ENCODE measurements around the gene PRSS2.

DNA sequence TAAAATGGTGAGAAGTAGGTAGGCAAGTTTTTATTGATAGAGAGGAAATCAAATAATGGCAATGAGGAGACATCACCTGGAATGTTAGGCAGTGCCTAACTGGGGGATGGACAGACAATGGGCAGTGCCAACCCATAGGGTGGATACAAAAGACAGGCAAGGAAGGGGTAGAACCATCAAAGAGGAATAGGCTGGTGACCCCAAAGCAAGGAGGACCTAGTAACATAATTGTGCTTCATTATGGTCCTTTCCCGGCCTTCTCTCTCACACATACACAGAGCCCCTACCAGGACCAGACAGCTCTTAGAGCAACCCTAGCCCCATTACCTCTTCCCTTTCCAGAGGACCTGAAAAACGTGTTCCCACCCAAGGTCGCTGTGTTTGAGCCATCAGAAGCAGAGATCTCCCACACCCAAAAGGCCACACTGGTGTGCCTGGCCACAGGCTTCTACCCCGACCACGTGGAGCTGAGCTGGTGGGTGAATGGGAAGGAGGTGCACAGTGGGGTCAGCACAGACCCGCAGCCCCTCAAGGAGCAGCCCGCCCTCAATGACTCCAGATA is 30.0 kb downstream of the PRSS2 start:
- TF ChIP-seq POLR2A (IDR thresholded peaks at IDR 0.05): no peak
- TF ChIP-seq, protein P1, sequence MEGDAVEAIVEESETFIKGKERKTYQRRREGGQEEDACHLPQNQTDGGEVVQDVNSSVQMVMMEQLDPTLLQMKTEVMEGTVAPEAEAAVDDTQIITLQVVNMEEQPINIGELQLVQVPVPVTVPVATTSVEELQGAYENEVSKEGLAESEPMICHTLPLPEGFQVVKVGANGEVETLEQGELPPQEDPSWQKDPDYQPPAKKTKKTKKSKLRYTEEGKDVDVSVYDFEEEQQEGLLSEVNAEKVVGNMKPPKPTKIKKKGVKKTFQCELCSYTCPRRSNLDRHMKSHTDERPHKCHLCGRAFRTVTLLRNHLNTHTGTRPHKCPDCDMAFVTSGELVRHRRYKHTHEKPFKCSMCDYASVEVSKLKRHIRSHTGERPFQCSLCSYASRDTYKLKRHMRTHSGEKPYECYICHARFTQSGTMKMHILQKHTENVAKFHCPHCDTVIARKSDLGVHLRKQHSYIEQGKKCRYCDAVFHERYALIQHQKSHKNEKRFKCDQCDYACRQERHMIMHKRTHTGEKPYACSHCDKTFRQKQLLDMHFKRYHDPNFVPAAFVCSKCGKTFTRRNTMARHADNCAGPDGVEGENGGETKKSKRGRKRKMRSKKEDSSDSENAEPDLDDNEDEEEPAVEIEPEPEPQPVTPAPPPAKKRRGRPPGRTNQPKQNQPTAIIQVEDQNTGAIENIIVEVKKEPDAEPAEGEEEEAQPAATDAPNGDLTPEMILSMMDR (IDR thresholded peaks at IDR 0.05): no peak

All from gastroesophageal sphincter (tissue), 3 donors.